ENCODE measurements around the gene RALGDS.
"Not testable (repeated sequence)": the region's sequence is repeated elsewhere in the genome, so short reads cannot be mapped to it uniquely, and the experiment has no call there.

The RALGDS gene

GRCh38 chr9:133094351-133094750 lies 26.7 kb downstream of the RALGDS start:
- in situ Hi-C loops (cut with MboI; ENCODE audit: low sequenced_read_pairs), result not testable (repeated sequence)

GRCh38 chr9:133090752-133091385 lies 30.2 kb downstream of the RALGDS start:
- in situ Hi-C loops (cut with MboI; ENCODE audit: low sequenced_read_pairs), result no loop called here

GRCh38 chr9:133090187-133090586 lies 30.9 kb downstream of the RALGDS start:
- in situ Hi-C loops (cut with MboI; ENCODE audit: low sequenced_read_pairs), result no loop called here

GRCh38 chr9:133089271-133089671 lies 31.8 kb downstream of the RALGDS start:
- in situ Hi-C loops (cut with MboI; ENCODE audit: low sequenced_read_pairs), result no loop called here

- in situ Hi-C loops (cut with MboI; ENCODE audit: low sequenced_read_pairs), result no loop called here
These were observed 32.3 kb downstream of the RALGDS start for GRCh38 chr9:133088756-133089155.

GRCh38 chr9:133088146-133088750 lies 32.8 kb downstream of the RALGDS start:
- in situ Hi-C loops (cut with MboI; ENCODE audit: low sequenced_read_pairs), result no loop called here

GRCh38 chr9:133087429-133088145 lies 33.5 kb downstream of the RALGDS start:
- in situ Hi-C loops (cut with MboI; ENCODE audit: low sequenced_read_pairs), result no loop called here

GRCh38 chr9:133086894-133087293 lies 34.1 kb downstream of the RALGDS start:
- in situ Hi-C loops (cut with MboI; ENCODE audit: low sequenced_read_pairs), result no loop called here

GRCh38 chr9:133086212-133086860 lies 34.7 kb downstream of the RALGDS start:
- in situ Hi-C loops (cut with MboI; ENCODE audit: low sequenced_read_pairs), result not testable (repeated sequence)

GRCh38 chr9:133083688-133084087 lies 37.4 kb downstream of the RALGDS start:
- in situ Hi-C loops (cut with MboI; ENCODE audit: low sequenced_read_pairs), result not testable (repeated sequence)

GRCh38 chr9:133081957-133082644 lies 38.9 kb downstream of the RALGDS start:
- in situ Hi-C loops (cut with MboI; ENCODE audit: low sequenced_read_pairs), result not testable (repeated sequence)

GRCh38 chr9:133080786-133081779 lies 40.0 kb downstream of the RALGDS start:
- in situ Hi-C loops (cut with MboI; ENCODE audit: low sequenced_read_pairs), result not testable (repeated sequence)

- in situ Hi-C loops (cut with MboI; ENCODE audit: low sequenced_read_pairs), result no loop called here
These were observed 40.9 kb downstream of the RALGDS start for GRCh38 chr9:133080161-133080560.

- in situ Hi-C loops (cut with MboI; ENCODE audit: low sequenced_read_pairs), result no loop called here
These were observed 42.6 kb downstream of the RALGDS start for GRCh38 chr9:133078486-133078885.

GRCh38 chr9:133076691-133077090 lies 44.3 kb downstream of the RALGDS start:
- in situ Hi-C loops (cut with MboI; ENCODE audit: low sequenced_read_pairs), result no loop called here

GRCh38 chr9:133075925-133076630 lies 45.0 kb downstream of the RALGDS start:
- in situ Hi-C loops (cut with MboI; ENCODE audit: low sequenced_read_pairs), result no loop called here

GRCh38 chr9:133074111-133074651 lies 46.9 kb downstream of the RALGDS start:
- in situ Hi-C loops (cut with MboI; ENCODE audit: low sequenced_read_pairs), result no loop called here

GRCh38 chr9:133073086-133074014 lies 47.7 kb downstream of the RALGDS start:
- in situ Hi-C loops (cut with MboI; ENCODE audit: low sequenced_read_pairs), result no loop called here
